Measurements from ENCODE around the gene CREB5.
A peak's percentile ranks its signal among the peaks of the same experiment; 100 is the strongest.

Gene CREB5

DNA sequence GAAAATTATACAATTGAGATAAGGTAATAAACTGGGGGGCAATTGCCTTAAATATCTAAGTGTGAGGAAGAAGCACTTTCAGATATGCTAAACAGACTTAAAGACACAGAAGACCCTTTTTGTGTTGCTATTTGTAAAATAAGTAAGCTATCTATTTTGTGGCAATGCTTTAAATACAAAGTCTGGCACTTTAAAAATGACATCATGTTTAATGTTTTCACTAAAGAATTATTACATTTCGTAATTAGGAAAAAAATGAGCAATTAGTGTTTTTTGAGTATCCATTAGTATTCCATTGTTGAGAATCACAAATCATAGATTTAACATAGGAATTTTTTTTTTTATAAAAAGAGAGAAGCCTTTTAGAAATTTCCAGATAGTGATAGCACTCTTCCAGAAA, 2.1 kb downstream of the CREB5 start:
- TF ChIP-seq, protein P1, sequence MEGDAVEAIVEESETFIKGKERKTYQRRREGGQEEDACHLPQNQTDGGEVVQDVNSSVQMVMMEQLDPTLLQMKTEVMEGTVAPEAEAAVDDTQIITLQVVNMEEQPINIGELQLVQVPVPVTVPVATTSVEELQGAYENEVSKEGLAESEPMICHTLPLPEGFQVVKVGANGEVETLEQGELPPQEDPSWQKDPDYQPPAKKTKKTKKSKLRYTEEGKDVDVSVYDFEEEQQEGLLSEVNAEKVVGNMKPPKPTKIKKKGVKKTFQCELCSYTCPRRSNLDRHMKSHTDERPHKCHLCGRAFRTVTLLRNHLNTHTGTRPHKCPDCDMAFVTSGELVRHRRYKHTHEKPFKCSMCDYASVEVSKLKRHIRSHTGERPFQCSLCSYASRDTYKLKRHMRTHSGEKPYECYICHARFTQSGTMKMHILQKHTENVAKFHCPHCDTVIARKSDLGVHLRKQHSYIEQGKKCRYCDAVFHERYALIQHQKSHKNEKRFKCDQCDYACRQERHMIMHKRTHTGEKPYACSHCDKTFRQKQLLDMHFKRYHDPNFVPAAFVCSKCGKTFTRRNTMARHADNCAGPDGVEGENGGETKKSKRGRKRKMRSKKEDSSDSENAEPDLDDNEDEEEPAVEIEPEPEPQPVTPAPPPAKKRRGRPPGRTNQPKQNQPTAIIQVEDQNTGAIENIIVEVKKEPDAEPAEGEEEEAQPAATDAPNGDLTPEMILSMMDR (IDR thresholded peaks at IDR 0.05; ENCODE audit: low read depth, low read length) = no peak
- no peak for DNase-seq (ENCODE audit: extremely low read depth, low read depth)

DNA sequence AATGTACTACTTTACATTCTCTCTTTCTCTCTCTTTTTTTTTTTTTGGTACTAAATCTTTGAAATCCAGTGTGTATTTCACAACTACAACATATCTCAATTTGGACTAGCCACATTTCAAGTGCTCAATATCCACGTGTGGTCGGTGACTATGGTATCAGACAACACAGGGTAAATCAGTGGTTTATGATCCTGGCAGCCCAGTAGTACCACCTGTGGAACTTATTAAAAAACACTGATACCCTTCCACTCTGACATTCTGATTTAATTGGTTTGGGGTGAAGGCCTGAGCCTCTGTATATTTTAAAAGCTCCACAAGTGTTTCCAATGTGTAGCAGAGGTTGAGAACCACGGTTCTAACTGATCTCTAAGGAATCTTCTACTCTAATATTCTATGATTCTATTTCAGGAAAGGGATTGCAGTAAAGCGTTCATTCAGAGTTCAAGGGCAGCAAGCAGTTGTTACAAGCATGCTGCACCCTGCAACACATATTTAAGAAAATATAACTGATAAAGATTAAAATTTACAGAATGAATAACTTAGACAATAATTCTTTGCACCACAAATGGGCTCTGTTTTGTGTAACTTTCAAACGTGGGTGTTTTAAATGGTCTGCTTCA, 5.1 kb downstream of the CREB5 start:
- TF ChIP-seq, protein P1 (IDR thresholded peaks at IDR 0.05; ENCODE audit: low read depth, low read length) = no peak
- DNase-seq (ENCODE audit: extremely low read depth, low read depth) = no peak

DNA sequence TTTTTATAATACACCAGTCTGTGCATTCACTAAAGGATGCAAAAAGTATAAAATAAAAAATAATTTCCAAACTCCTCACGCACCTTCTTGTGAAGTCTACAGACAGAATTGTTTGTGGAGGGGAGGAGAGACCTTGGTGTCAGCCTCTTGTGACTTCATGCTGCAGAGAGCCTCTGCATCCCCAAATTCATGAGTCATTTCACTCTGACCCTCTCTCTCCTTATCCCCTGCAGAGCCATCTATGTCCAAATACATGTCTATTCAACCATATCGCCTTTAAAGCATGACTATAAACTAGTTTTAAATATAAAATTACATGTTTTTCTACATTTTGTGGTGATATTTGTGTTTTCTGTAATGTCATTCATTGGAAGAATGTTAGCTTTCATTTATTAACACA, 6.0 kb downstream of the CREB5 start:
- TF ChIP-seq, protein P1 (IDR thresholded peaks at IDR 0.05; ENCODE audit: low read depth, low read length) = no peak
- DNase-seq (ENCODE audit: extremely low read depth, low read depth) = no peak

DNA sequence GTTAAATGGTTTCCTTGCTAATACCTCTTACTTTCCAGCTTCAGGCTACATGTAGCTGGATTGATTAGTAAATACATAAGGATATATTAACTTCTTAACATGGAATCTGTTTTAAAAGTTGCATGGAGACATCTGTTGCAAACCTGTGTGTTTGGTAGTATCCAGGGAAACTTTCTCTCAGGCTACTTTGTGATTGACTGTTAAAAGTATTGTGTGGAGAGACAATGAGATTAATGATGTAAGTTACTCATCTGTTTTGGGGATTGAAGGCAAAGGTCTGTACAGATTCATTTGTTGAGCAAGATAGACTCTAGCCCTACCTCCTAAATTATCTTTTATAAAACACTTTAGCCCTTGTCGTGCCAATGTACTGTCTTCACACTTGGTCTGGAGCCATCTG, 6.6 kb downstream of the CREB5 start:
- no peak for DNase-seq (ENCODE audit: extremely low read depth, low read depth)
- TF ChIP-seq, protein P1 (IDR thresholded peaks at IDR 0.05; ENCODE audit: low read depth, low read length) = no peak

DNA sequence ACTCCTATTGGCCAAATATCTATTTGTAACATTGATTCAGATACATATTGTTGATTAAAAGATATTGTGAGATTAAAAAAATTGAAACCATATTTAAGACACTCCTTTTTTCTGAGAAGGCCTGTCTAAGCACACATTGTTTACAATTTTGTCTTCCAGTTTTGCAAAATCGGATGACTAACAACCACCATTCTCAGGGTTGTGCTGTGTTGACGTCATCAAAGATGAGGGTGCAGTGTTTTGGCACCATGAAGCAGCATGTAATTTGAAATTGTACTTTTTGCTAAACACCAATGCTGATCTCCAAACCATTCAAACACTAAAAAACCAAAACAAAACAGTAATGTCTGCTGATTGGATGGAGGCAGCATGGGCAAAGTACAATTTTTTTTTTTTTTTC, 7.4 kb downstream of the CREB5 start:
- TF ChIP-seq, protein P1 (IDR thresholded peaks at IDR 0.05; ENCODE audit: low read depth, low read length) = no peak
- DNase-seq (ENCODE audit: extremely low read depth, low read depth) = peak; percentile 81

DNA sequence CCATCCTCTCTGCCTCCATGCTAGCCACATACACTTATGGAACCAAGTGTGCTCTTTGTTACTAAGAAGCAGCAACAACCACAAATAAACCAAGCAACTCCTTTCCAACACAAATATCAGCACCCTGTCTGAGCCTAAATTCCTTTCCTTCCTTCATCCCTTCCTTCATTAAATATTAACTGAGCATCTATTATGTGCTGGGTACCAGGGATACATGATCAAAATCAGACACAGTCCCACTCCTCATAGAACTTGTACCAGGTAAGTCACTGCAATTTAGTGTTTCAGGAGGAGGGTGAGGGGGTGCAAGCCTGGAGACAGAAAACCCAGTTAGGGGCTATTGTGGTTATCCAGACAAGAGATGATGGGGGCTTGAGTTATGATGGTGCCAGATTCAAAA, 10.8 kb downstream of the CREB5 start:
- no peak for DNase-seq (ENCODE audit: extremely low read depth, low read depth)
- TF ChIP-seq, protein P1 (IDR thresholded peaks at IDR 0.05; ENCODE audit: low read depth, low read length) = no peak

DNA sequence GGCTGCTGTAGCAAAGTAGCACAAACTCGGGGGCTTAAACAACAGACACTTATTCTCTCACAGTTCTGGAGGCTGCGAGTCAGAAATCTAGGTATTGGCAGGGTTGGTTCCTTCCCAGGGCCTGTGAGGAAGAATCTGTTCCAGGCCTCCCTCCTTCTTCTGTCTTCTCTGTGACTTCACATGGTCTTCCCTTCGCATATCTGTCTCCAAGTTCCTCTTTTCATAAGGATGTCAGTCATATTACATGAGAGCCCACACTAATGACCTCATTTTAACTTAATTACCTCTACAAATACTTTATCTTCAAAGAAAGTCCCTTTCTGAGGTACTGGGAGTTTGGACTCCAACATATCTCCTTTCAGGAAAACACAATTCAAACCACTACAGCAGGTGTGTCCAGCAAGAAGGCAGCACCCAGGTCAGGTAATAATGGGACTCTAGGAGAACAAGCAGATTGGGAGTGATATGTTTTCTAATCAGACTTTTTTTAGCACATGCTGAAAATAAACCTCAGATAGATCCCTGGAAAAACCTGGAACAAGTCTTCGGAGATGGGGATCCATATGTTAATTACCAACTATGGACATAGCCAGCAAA, 11.7 kb downstream of the CREB5 start:
- TF ChIP-seq, protein P1 (IDR thresholded peaks at IDR 0.05; ENCODE audit: low read depth, low read length) = no peak
- DNase-seq (ENCODE audit: extremely low read depth, low read depth) = no peak

Data from AG09319 (cell line).